Dendritic cell treated with granulocyte-macrophage colony-stimulating factor and Interleukin-4, amounts not matched to agents 40 ng/mL and 50 ng/mL, for 4 days (primary cell): Measurements from ENCODE around the gene TBC1D16.
"Not testable (repeated sequence)": the region's sequence is repeated elsewhere in the genome, so short reads cannot be mapped to it uniquely, and the experiment has no call there.

ENCODE experiments used
- H3K27ac Mint-ChIP-seq: one replicate; pipeline ENCODE4 v1.8.0; 2022; ENCODE audit warnings: mild to moderate bottlenecking, mixed read lengths
- H3K27me3 Mint-ChIP-seq: one replicate; pipeline ENCODE4 v1.8.0; 2022; ENCODE audit warnings: mild to moderate bottlenecking, mixed read lengths
- H3K36me3 Mint-ChIP-seq: one replicate; pipeline ENCODE4 v1.8.0; 2022; ENCODE audit warnings: low read depth, mixed read lengths
- H3K4me1 Mint-ChIP-seq: one replicate; pipeline ENCODE4 v1.8.0; 2022; ENCODE audit warnings: low read depth, mixed read lengths
- H3K4me3 Mint-ChIP-seq: one replicate; pipeline ENCODE4 v1.8.0; 2022; ENCODE audit warnings: mild to moderate bottlenecking, moderate library complexity, mixed read lengths
- H3K9me3 Mint-ChIP-seq: one replicate; pipeline ENCODE4 v1.8.0; 2022; ENCODE audit warnings: mixed read lengths
- intact Hi-C: fragments of 100-400 bp; cut with micrococcal nuclease; formaldehyde crosslinking; loops from one replicate; pipeline ENCODE4 v1.15.0; 2022

The TBC1D16 gene

GRCh38 chr17:79960788-79961522, 74.7 kb downstream of the TBC1D16 start:
- Mint-ChIP-seq H3K36me3 (no peaks in the 10 kb centered on the region), H3K27me3 (peaks cover 5% of the 10 kb centered on the region), H3K27ac (no peak overlapping the region), H3K9me3 (no peaks in the 10 kb centered on the region), H3K4me3 (no peak overlapping the region), H3K4me1 (no peaks in the 10 kb centered on the region)
- intact Hi-C loops, result no loop called here

- Mint-ChIP-seq H3K27me3 (peaks cover 2% of the 10 kb centered on the region), H3K4me1 (no peaks in the 10 kb centered on the region), H3K9me3 (no peaks in the 10 kb centered on the region), H3K36me3 (no peaks in the 10 kb centered on the region), H3K4me3 (no peak overlapping the region), H3K27ac (no peak overlapping the region)
- intact Hi-C loops, result no loop called here
Observed at GRCh38 chr17:79959042-79959441, 76.6 kb downstream of the TBC1D16 start.

DNA sequence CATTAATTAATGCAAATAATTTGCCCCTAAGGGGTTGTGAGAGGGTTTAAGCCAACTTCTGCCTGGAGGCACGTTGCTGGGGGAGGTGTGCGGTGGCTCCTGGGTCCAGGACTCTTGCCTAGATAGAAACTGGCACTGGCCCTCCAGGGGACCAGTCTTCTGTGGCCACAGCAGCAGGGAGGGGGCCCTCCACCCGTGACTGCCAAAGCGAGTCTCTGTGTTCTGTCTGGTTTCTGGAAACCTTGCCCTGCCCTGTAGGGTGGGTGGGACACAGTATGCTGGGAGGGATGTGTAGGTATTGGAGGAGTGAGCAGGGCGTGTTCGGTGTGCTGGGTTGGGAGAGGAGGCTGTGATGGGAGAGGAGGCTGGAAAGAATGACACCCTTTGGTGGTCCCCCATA, 78.8 kb downstream of the TBC1D16 start:
- intact Hi-C loops, result no loop called here
- Mint-ChIP-seq H3K9me3 (no peaks in the 10 kb centered on the region), H3K27me3 (peaks cover 2% of the 10 kb centered on the region), H3K4me1 (no peaks in the 10 kb centered on the region), H3K36me3 (no peaks in the 10 kb centered on the region), H3K4me3 (no peak overlapping the region), H3K27ac (no peak overlapping the region)

DNA sequence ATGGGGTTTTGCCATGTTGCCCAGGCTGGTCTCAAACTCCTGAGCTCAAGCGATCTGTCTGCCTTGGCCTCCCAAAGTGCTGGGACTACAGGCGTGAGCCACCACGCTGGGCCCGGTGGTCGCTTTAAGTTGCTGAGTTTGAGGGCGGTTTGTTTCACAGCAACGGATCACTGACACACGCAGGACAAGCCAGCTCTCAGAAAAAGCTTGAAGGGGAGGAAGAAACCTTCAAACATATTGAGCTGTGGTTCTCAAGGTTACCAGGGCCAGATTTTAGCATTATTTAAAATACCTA, 79.3 kb downstream of the TBC1D16 start:
- H3K36me3 Mint-ChIP-seq, H3K4me3 Mint-ChIP-seq, H3K27ac Mint-ChIP-seq, H3K27me3 Mint-ChIP-seq, intact Hi-C loops, H3K4me1 Mint-ChIP-seq, H3K9me3 Mint-ChIP-seq: not testable (repeated sequence)

- Mint-ChIP-seq H3K36me3 (no peaks in the 10 kb centered on the region), H3K4me3 (no peak overlapping the region), H3K27ac (no peak overlapping the region), H3K9me3 (no peaks in the 10 kb centered on the region), H3K4me1 (no peaks in the 10 kb centered on the region), H3K27me3 (peaks cover 2% of the 10 kb centered on the region)
- intact Hi-C loops, result no loop called here
Observed at GRCh38 chr17:79955691-79956440, 79.8 kb downstream of the TBC1D16 start.

DNA sequence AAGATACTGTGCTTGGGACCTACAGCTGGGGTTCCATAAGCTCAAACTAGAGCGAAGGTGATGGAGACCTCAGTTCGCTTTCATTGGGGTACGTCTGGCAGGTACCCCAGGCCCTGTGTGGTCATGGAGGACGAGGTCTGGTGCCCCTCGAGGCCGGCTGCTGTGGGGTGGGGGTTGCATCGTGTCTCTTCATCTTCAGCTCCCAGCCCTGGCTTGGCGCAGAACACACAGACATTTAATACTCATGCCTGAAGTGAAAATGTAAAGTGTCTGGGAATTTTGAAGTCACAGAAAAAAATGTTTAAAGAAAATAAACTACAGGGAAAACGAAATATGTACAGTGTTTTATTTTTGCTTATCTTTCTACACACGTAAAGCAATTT, 80.5 kb downstream of the TBC1D16 start:
- intact Hi-C loops, result no loop called here
- Mint-ChIP-seq H3K4me1 (no peaks in the 10 kb centered on the region), H3K36me3 (no peaks in the 10 kb centered on the region), H3K27ac (no peak overlapping the region), H3K9me3 (no peaks in the 10 kb centered on the region), H3K4me3 (no peak overlapping the region), H3K27me3 (peaks cover 2% of the 10 kb centered on the region)

- intact Hi-C loops, result no loop called here
- H3K27ac Mint-ChIP-seq, result no peak overlapping the region
- H3K36me3 Mint-ChIP-seq, result no peaks in the 10 kb centered on the region
- no peaks in the 10 kb centered on the region for H3K4me1 Mint-ChIP-seq
- no peak overlapping the region for H3K4me3 Mint-ChIP-seq
- no peaks in the 10 kb centered on the region for H3K9me3 Mint-ChIP-seq
- peaks cover 2% of the 10 kb centered on the region for H3K27me3 Mint-ChIP-seq
Observed at GRCh38 chr17:79954281-79955166, 81.1 kb downstream of the TBC1D16 start.

- no peaks in the 10 kb centered on the region for H3K36me3 Mint-ChIP-seq
- no peaks in the 10 kb centered on the region for H3K4me1 Mint-ChIP-seq
- no peak overlapping the region for H3K27ac Mint-ChIP-seq
- H3K9me3 Mint-ChIP-seq, result no peaks in the 10 kb centered on the region
- peaks cover 2% of the 10 kb centered on the region for H3K27me3 Mint-ChIP-seq
- intact Hi-C loops, result no loop called here
- H3K4me3 Mint-ChIP-seq, result no peak overlapping the region
Observed at GRCh38 chr17:79953335-79953734, 82.3 kb downstream of the TBC1D16 start.

DNA sequence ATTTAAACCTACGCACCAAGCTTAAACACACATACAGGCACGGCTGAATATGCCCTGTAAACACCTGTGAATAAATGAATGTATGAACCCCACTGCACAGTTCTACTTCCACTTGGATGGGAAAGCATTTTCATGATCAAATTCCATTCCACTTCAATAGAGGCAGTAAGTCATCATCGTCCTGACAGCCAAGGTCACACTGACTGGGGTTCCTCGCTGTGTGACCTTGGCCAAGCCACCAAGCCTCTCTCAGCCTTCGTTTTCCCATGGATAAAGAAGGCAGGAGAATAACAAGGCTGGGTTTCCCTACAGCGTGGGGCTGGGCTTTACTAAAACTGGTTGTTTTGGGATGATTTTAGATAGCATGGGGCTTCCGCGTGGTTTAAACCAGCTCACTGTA, 82.8 kb downstream of the TBC1D16 start:
- H3K27me3 Mint-ChIP-seq, result peaks cover 2% of the 10 kb centered on the region
- H3K36me3 Mint-ChIP-seq, result no peaks in the 10 kb centered on the region
- intact Hi-C loops, result no loop called here
- H3K27ac Mint-ChIP-seq, result no peak overlapping the region
- no peaks in the 10 kb centered on the region for H3K4me1 Mint-ChIP-seq
- H3K9me3 Mint-ChIP-seq, result no peaks in the 10 kb centered on the region
- no peak overlapping the region for H3K4me3 Mint-ChIP-seq

DNA sequence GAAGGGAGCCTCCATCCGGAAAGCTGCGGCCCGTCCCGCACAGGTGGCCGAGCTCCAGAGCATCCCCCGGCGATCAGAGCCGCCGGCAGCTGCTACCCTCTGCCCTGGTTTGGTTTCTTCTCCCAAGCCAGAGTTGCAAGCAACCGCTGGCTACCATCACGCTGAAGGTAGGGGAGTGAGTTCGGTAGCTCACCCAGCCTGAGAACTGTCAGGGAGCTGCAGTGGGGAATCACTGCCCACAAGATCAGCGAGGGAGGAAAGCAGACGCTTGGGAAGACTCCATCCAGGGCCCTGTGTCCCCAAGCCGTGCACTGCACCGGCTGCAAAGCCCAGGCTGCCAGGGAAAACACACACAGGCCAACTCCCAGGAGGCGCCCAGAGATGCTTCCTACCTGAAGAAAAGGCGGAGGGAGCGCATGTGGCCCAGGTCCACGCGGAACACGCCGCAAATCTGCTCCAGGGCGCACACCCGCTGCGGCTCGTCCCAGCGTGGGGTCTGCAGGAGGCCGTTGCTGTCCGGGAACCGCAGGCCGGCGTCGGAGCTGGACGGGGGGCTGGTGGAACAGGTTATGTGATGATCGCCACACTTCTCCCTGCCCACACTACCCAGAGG, 83.3 kb downstream of the TBC1D16 start:
- Mint-ChIP-seq H3K4me3 (no peak overlapping the region), H3K36me3 (no peaks in the 10 kb centered on the region), H3K27ac (no peak overlapping the region), H3K27me3 (peaks cover 2% of the 10 kb centered on the region), H3K9me3 (no peaks in the 10 kb centered on the region), H3K4me1 (no peaks in the 10 kb centered on the region)
- intact Hi-C loops, result no loop called here

DNA sequence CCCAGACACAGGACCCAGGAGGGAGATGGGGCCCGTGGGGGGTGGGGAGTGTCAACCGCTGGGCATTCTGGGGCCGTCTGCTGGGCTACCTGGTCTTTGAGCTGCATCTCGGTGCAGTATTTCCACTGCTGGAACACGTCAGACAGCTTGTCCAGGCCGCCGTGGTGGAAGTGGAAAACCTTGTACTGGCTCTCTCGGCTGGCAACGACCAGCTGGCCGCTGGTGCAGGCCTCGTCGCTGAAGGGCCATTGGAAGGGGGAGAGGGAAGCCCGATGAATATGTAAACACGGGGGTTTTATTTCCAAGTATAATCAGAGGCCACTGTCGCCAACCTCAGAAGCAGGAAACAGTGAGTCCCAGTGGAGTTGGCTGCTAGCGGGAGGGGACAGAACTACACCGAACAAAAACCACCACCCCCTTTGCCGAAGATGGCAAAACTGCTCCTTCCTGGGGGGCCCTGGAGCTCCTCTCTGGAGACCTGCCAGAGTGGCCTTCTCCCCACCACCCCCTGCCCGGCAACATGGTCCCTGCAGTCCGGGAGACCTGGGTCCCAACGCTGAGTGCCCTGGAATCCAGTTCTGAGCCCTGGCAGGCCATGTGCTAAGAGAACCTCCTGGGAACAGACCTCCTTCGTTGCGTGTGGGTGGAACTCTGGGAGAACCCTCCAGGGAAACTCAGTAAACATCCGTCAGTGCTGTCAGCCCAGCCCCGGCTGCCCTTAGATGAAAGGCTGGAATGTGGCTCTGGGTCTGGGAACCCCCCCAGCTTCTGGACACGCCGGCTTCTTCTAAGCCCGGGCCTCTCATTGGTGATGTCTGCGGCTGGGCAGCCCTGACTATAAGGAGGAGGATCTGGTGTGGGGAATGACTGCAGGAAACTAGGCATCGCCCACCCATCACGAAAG, 84.1 kb downstream of the TBC1D16 start:
- Mint-ChIP-seq H3K27me3 (no peaks in the 10 kb centered on the region), H3K9me3 (no peaks in the 10 kb centered on the region), H3K27ac (no peak overlapping the region), H3K4me1 (no peaks in the 10 kb centered on the region), H3K4me3 (no peak overlapping the region), H3K36me3 (no peaks in the 10 kb centered on the region)
- intact Hi-C loops, result no loop called here

GRCh38 chr17:79950751-79951150, 84.9 kb downstream of the TBC1D16 start:
- no peaks in the 10 kb centered on the region for H3K36me3 Mint-ChIP-seq
- H3K9me3 Mint-ChIP-seq, result no peaks in the 10 kb centered on the region
- H3K4me3 Mint-ChIP-seq, result no peak overlapping the region
- H3K27me3 Mint-ChIP-seq, result no peaks in the 10 kb centered on the region
- intact Hi-C loops, result no loop called here
- no peak overlapping the region for H3K27ac Mint-ChIP-seq
- no peaks in the 10 kb centered on the region for H3K4me1 Mint-ChIP-seq

- Mint-ChIP-seq H3K4me3 (no peak overlapping the region), H3K27me3 (no peaks in the 10 kb centered on the region), H3K9me3 (no peaks in the 10 kb centered on the region), H3K4me1 (no peaks in the 10 kb centered on the region), H3K36me3 (no peaks in the 10 kb centered on the region), H3K27ac (no peak overlapping the region)
- intact Hi-C loops, result no loop called here
Observed at GRCh38 chr17:79950306-79950705, 85.4 kb downstream of the TBC1D16 start.
